Measurements from ENCODE around the gene LRPAP1. TPM values are rescaled to one million over a fixed set of nuclear protein-coding genes. Genes with fewer than 3 reads are reported as not detected.
"Not testable (repeated sequence)": the region's sequence is repeated elsewhere in the genome, so short reads cannot be mapped to it uniquely, and the experiment has no call there.

Gene LRPAP1
- total and polyA plus RNA-seq, 10 of the 15 experiments (the other 5 are each of a cell fraction or from before 2014, with no cell fraction given), result 1.0 to 100 (median 51.1) TPM

DNA sequence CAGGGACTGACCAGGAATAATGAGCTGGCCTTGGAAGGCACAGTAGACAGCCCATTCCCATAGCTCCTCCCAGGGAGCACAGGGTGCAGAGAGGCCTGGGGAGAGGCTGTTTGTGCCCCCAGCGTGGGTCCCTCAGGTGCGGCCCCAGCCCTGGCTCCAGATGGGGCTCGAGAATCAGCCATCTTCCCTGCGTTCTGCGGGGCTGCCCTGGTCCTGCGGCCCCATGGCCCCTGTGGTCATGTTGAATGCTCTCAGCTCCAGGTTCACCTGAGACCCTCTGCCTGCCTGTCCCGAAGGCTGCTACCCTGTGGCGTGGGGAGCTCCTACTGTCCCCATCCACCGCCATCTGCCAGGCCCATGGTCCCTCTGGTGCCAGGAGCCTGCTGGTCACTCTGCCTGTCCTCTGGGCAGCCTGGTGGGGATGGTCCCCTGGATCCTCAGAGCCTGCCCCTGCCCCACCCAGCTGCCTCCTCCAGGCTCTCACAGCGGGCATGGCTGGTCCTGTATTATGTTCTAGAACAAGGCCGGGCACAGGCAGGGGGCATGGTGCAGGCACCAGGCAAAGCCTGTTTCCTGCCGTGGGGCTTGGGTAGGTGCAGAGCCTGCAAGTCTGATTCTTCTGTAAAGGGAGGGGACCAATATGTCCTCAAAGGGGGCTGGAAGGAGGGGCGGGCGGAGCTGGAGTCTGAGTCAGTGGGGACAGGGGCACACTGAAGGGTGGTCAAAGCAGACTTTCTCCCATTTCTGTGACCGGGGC, 49.3 kb upstream of the LRPAP1 start:
- ATAC-seq; POLR2A ChIA-PET; RAD21 ChIA-PET (ENCODE audit: unreplicated experiment); intact Hi-C loops (cut with micrococcal nuclease; ENCODE audit: unreplicated experiment); H3K4me2 ChIP-seq (ENCODE audit: control insufficient read depth, insufficient read depth); H3K4me1 ChIP-seq (ENCODE audit: control insufficient read depth, insufficient read depth, low read length); H3K9ac ChIP-seq (ENCODE audit: control insufficient read depth, insufficient read depth, low read length); H3K36me3 ChIP-seq (ENCODE audit: control insufficient read depth in 2 of 2, insufficient read depth in 2 of 2, low read length in 1 of 2); H3K9me3 ChIP-seq (replicated peaks; ENCODE audit: control insufficient read depth, insufficient read depth, low read length); H3K27me3 ChIP-seq (replicated peaks in 1 of 2; ENCODE audit: control insufficient read depth in 2 of 2, insufficient read depth in 2 of 2, low read length in 1 of 2); CTCF ChIA-PET; H3K27ac ChIP-seq (ENCODE audit: control insufficient read depth, insufficient read depth); H4K20me1 ChIP-seq (ENCODE audit: control insufficient read depth, insufficient read depth); SMC1A ChIA-PET (ENCODE audit: uncharacterized antibody, unreplicated experiment); in situ Hi-C loops (cut with MboI); BruUV-seq (replicated peaks); DNase-seq (ENCODE audit: low read depth, low spot score); H3K4me3 ChIP-seq; FAIRE-seq; H2AFZ ChIP-seq (ENCODE audit: control insufficient read depth, low read depth, low read length); H3K79me2 ChIP-seq (ENCODE audit: control insufficient read depth, insufficient read depth, low read length): not testable (repeated sequence)
- 48% methylated on average over 15 of the region's 15 CpGs for WGBS (ENCODE audit: insufficient coverage, insufficient replicate concordance, low lambda C conversion rate, missing lambda C conversion rate)

DNA sequence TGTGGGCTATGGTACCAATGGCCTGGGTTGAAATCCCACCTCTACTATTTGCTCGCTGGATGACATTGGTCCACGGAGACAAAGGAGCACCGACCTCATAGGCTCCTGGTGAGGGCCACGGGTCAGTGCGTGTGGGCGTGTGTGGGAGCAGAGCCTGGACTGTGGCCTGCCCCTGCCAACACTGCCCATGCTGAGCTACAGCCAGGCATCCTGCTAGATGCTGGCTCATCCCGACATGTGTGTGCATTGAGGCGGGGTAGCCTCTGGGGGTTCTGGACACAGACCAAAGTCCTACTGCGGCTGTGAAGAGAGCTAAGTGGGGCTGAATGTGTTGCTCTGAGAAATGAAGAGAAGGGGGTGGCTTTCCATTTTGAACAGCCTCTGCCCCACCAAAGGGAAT, 48.6 kb upstream of the LRPAP1 start:
- SMC1A ChIA-PET (ENCODE audit: uncharacterized antibody, unreplicated experiment); H3K27ac ChIP-seq (ENCODE audit: control insufficient read depth, insufficient read depth); H3K36me3 ChIP-seq (ENCODE audit: control insufficient read depth in 2 of 2, insufficient read depth in 2 of 2, low read length in 1 of 2); H3K9me3 ChIP-seq (replicated peaks; ENCODE audit: control insufficient read depth, insufficient read depth, low read length); H3K4me2 ChIP-seq (ENCODE audit: control insufficient read depth, insufficient read depth); RAD21 ChIA-PET (ENCODE audit: unreplicated experiment); H3K27me3 ChIP-seq (replicated peaks in 1 of 2; ENCODE audit: control insufficient read depth in 2 of 2, insufficient read depth in 2 of 2, low read length in 1 of 2); CTCF ChIA-PET; H3K4me1 ChIP-seq (ENCODE audit: control insufficient read depth, insufficient read depth, low read length); DNase-seq (ENCODE audit: low read depth, low spot score); H3K79me2 ChIP-seq (ENCODE audit: control insufficient read depth, insufficient read depth, low read length); POLR2A ChIA-PET; H4K20me1 ChIP-seq (ENCODE audit: control insufficient read depth, insufficient read depth); FAIRE-seq; in situ Hi-C loops (cut with MboI); ATAC-seq; H3K9ac ChIP-seq (ENCODE audit: control insufficient read depth, insufficient read depth, low read length); H3K4me3 ChIP-seq; H2AFZ ChIP-seq (ENCODE audit: control insufficient read depth, low read depth, low read length); BruUV-seq (replicated peaks); intact Hi-C loops (cut with micrococcal nuclease; ENCODE audit: unreplicated experiment): not testable (repeated sequence)
- 42% methylated on average over 9 of the region's 9 CpGs for WGBS (ENCODE audit: insufficient coverage, insufficient replicate concordance, low lambda C conversion rate, missing lambda C conversion rate)

DNA sequence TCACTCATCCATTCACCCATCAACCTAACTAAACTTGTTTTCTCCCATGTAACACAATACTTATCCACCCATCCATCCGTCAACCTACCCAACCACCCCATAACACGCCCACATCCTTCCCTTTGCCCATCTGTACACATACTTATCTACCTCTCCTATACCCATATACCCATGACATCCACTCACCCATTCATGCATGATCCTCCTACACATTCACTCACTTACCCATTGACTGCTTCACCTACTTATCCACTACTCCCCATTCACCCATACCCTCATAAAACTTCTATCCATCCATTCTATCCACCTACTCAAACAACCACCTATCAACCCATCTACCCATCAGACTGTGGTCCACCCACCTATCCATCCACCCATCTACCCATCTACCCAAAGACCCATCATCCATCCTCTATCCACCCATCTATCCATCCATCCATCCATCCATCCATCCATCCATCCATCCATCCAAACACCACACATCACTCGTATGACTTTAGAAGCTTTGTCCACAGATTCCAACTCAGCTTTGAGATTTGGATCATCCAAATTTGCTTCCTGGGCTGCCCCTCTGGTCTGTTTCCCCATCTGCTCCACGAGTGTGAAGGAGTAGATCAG, 46.4 kb upstream of the LRPAP1 start:
- DNase-seq (ENCODE audit: low read depth, low spot score); POLR2A ChIA-PET; CTCF ChIA-PET; H3K27me3 ChIP-seq (replicated peaks in 1 of 2; ENCODE audit: control insufficient read depth in 2 of 2, insufficient read depth in 2 of 2, low read length in 1 of 2); RAD21 ChIA-PET (ENCODE audit: unreplicated experiment); H3K4me3 ChIP-seq; SMC1A ChIA-PET (ENCODE audit: uncharacterized antibody, unreplicated experiment); in situ Hi-C loops (cut with MboI); H3K4me2 ChIP-seq (ENCODE audit: control insufficient read depth, insufficient read depth); H4K20me1 ChIP-seq (ENCODE audit: control insufficient read depth, insufficient read depth); H3K36me3 ChIP-seq (ENCODE audit: control insufficient read depth in 2 of 2, insufficient read depth in 2 of 2, low read length in 1 of 2); H3K79me2 ChIP-seq (ENCODE audit: control insufficient read depth, insufficient read depth, low read length); H3K9me3 ChIP-seq (replicated peaks; ENCODE audit: control insufficient read depth, insufficient read depth, low read length); intact Hi-C loops (cut with micrococcal nuclease; ENCODE audit: unreplicated experiment); BruUV-seq (replicated peaks); FAIRE-seq; ATAC-seq; H3K4me1 ChIP-seq (ENCODE audit: control insufficient read depth, insufficient read depth, low read length); H3K27ac ChIP-seq (ENCODE audit: control insufficient read depth, insufficient read depth); H2AFZ ChIP-seq (ENCODE audit: control insufficient read depth, low read depth, low read length); H3K9ac ChIP-seq (ENCODE audit: control insufficient read depth, insufficient read depth, low read length): not testable (repeated sequence)
- 8% methylated on average over 3 of the region's 4 CpGs for WGBS (ENCODE audit: insufficient coverage, insufficient replicate concordance, low lambda C conversion rate, missing lambda C conversion rate)

DNA sequence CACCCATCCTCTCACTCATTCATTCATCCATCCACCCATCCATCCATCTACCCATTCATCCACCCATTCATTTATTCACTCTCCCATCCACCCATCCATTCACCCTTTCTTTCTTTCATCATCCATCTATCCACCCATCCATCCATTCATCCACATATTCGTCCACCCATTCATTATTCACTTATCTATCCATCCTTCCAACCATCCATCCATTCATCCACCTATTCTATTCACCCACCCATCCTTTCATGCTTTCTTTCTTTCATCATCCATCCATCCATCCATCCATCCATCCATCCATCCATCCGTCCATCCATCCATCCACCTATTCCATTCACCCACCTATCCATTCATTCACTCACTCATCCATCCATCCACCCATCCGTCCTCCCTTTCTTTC, 45.8 kb upstream of the LRPAP1 start:
- in situ Hi-C loops (cut with MboI), result not testable (repeated sequence)

More for the DNA sequence above, 45.8 kb upstream of the LRPAP1 start:
- ATAC-seq; intact Hi-C loops (cut with micrococcal nuclease; ENCODE audit: unreplicated experiment); H3K9me3 ChIP-seq (replicated peaks; ENCODE audit: control insufficient read depth, insufficient read depth, low read length); RAD21 ChIA-PET (ENCODE audit: unreplicated experiment); H3K27ac ChIP-seq (ENCODE audit: control insufficient read depth, insufficient read depth); H3K79me2 ChIP-seq (ENCODE audit: control insufficient read depth, insufficient read depth, low read length); H3K36me3 ChIP-seq (ENCODE audit: control insufficient read depth in 2 of 2, insufficient read depth in 2 of 2, low read length in 1 of 2); DNase-seq (ENCODE audit: low read depth, low spot score); H3K4me3 ChIP-seq; POLR2A ChIA-PET; SMC1A ChIA-PET (ENCODE audit: uncharacterized antibody, unreplicated experiment); H2AFZ ChIP-seq (ENCODE audit: control insufficient read depth, low read depth, low read length); H4K20me1 ChIP-seq (ENCODE audit: control insufficient read depth, insufficient read depth); CTCF ChIA-PET; H3K4me2 ChIP-seq (ENCODE audit: control insufficient read depth, insufficient read depth); H3K27me3 ChIP-seq (replicated peaks in 1 of 2; ENCODE audit: control insufficient read depth in 2 of 2, insufficient read depth in 2 of 2, low read length in 1 of 2); H3K4me1 ChIP-seq (ENCODE audit: control insufficient read depth, insufficient read depth, low read length); BruUV-seq (replicated peaks); H3K9ac ChIP-seq (ENCODE audit: control insufficient read depth, insufficient read depth, low read length); FAIRE-seq: not testable (repeated sequence)
- 0% methylated on average over 3 of the region's 3 CpGs for WGBS (ENCODE audit: insufficient coverage, insufficient replicate concordance, low lambda C conversion rate, missing lambda C conversion rate)

Measured in GM12878 (cell line).